SK-N-SH (cell line): ENCODE results near the gene FN3K. TPM values are rescaled to one million over a fixed set of nuclear protein-coding genes. Genes with fewer than 3 reads are reported as not detected.

Experiments
- CTCF ChIA-PET: fragments of 300-600, 350-600 bp; formaldehyde crosslinking; extraction: SDS; loops from one replicate; lab custom pipeline; 2021; lab: Yijun Ruan, JAX
- POLR2A ChIA-PET: fragments of 350-600 bp; sonication (Branson Sonifier 250); formaldehyde crosslinking; extraction: SDS; loops from one replicate; lab custom pipeline; 2020; ENCODE audit warnings: antibody characterized with exemption, inconsistent platforms; lab: Yijun Ruan, JAX
- DNase-seq: peaks from one replicate; pipeline ENCODE4 v3.0.0; 2012
- H2AFZ ChIP-seq: fragments of 200-600 bp; sonication (generic); 2 replicates; pipeline ENCODE4 v1.8.1; 2016; ENCODE audit warnings: antibody characterized with exemption, mild to moderate bottlenecking, low read depth
- H3F3A ChIP-seq: fragments of 200-600 bp; sonication (generic); replicated peaks from 2 replicates; pipeline ENCODE3; 2016; ENCODE audit warnings: antibody characterized with exemption, mild to moderate bottlenecking; ENCODE audit not compliant: insufficient read depth
- H3K27ac ChIP-seq, 2 experiments: fragments of 200-500 bp in 1 of 2; fragments of 200-600 bp in 1 of 2; sonication (Bioruptor generic) in 1 of 2; sonication (generic), shearing (Covaris generic) in 1 of 2; 2 replicates each; pipeline versions ENCODE4 v1.5.1 to v1.6.1; 2014 to 2016; ENCODE audit warnings: low read depth in 2 of 2, inconsistent platforms in 1 of 2, low read length in 1 of 2, mild to moderate bottlenecking in 1 of 2, mixed read lengths in 1 of 2
- H3K27me3 ChIP-seq: fragments of 200-600 bp; sonication (generic), shearing (Covaris generic); 2 replicates; pipeline ENCODE4 v1.6.1; 2016; ENCODE audit warnings: mixed run types; ENCODE audit not compliant: insufficient read depth
- H3K36me3 ChIP-seq, 2 experiments: fragments of 200-500 bp in 1 of 2; fragments of 200-600 bp in 1 of 2; sonication (Bioruptor generic) in 1 of 2; sonication (generic) in 1 of 2; replicated peaks in 1 of 2; 2 replicates each; pipeline versions ENCODE3 to v1.5.1; 2014 to 2016; ENCODE audit warnings: low read length in 1 of 2, mild to moderate bottlenecking in 1 of 2; ENCODE audit not compliant: insufficient read depth in 2 of 2, control insufficient read depth in 1 of 2
- H3K4me1 ChIP-seq, 2 experiments: fragments of 200-500 bp in 1 of 2; fragments of 200-600 bp in 1 of 2; sonication (Bioruptor generic) in 1 of 2; sonication (generic), shearing (Covaris generic) in 1 of 2; 2 replicates each; pipeline versions ENCODE4 v1.5.1 to v1.6.1; 2014 to 2016; ENCODE audit warnings: low read depth in 1 of 2, low read length in 1 of 2, mixed run types in 1 of 2; ENCODE audit not compliant: insufficient read depth in 2 of 2, control insufficient read depth in 1 of 2
- H3K4me2 ChIP-seq: fragments of 200-600 bp; sonication (generic), shearing (Covaris generic); 2 replicates; pipeline ENCODE4 v1.6.1; 2017; ENCODE audit warnings: mixed run types
- H3K4me3 ChIP-seq, 2 experiments: fragments of 200-500 bp in 1 of 2; fragments of 200-600 bp in 1 of 2; sonication (Bioruptor generic) in 1 of 2; sonication (generic), shearing (Covaris generic) in 1 of 2; 2 replicates each; pipeline versions ENCODE4 v1.5.1 to v1.8.1; 2014 to 2016; ENCODE audit warnings: low read depth in 2 of 2, inconsistent platforms in 1 of 2, low read length in 1 of 2, mild to moderate bottlenecking in 1 of 2, mixed read lengths in 1 of 2, moderate library complexity in 1 of 2
- H3K79me2 ChIP-seq: fragments of 200-600 bp; sonication (generic); 2 replicates; pipeline ENCODE4 v1.8.1; 2017; ENCODE audit warnings: mild to moderate bottlenecking; ENCODE audit not compliant: insufficient read depth
- H3K9ac ChIP-seq: fragments of 200-600 bp; sonication (generic); 2 replicates; pipeline ENCODE4 v1.6.1; 2017; ENCODE audit warnings: mixed run types
- H3K9me2 ChIP-seq: fragments of 200-600 bp; sonication (generic); 2 replicates; pipeline ENCODE4 v1.6.1; 2017; ENCODE audit warnings: mixed run types
- H3K9me3 ChIP-seq: fragments of 200-600 bp; sonication (generic); 2 replicates; pipeline ENCODE4 v1.6.1; 2017; ENCODE audit warnings: mixed run types, mild to moderate bottlenecking, moderate library complexity
- H4K20me1 ChIP-seq: fragments of 200-600 bp; sonication (generic); 2 replicates; pipeline ENCODE4 v1.6.1; 2017; ENCODE audit warnings: mild to moderate bottlenecking, mixed run types; ENCODE audit not compliant: insufficient read depth
- CHD2 ChIP-seq: fragments of 150-350 bp; IDR thresholded peaks from 2 replicates; pipeline ENCODE4 v1.6.1; 2018; ENCODE audit warnings: low read length; ENCODE audit not compliant: partially characterized antibody
- CTCF ChIP-seq: fragments of 200-600 bp; sonication (generic); IDR thresholded peaks from 2 replicates; pipeline ENCODE4 v1.6.1; 2017; ENCODE audit warnings: antibody characterized with exemption, mild to moderate bottlenecking, moderate library complexity
- FOXJ3 ChIP-seq: sonication (generic); formaldehyde crosslinking; IDR thresholded peaks from 2 replicates; pipeline ENCODE4 v1.5.1; 2020; ENCODE audit warnings: mild to moderate bottlenecking, missing genetic modification reagents
- GATA2 ChIP-seq: sonication (generic); formaldehyde crosslinking; IDR thresholded peaks from 2 replicates; pipeline ENCODE4 v1.5.0; 2020; ENCODE audit warnings: mild to moderate bottlenecking, missing genetic modification reagents
- IRF3 ChIP-seq: fragments of 150-350 bp; IDR thresholded peaks from 2 replicates; pipeline ENCODE4 v1.6.1; 2016; ENCODE audit warnings: mild to moderate bottlenecking, low read depth, low read length
- JUND ChIP-seq: IDR thresholded peaks from 2 replicates; pipeline ENCODE4 v1.4.0; 2012
- MAX ChIP-seq: IDR thresholded peaks from 2 replicates; pipeline ENCODE4 v1.4.0; 2012; ENCODE audit warnings: low read depth
- MEF2A ChIP-seq: IDR thresholded peaks from 2 replicates; pipeline ENCODE4 v1.4.0; 2012; ENCODE audit warnings: low read depth, borderline replicate concordance
- NFIC ChIP-seq: IDR thresholded peaks from 2 replicates; pipeline ENCODE4 v1.4.0; 2012; ENCODE audit warnings: borderline replicate concordance
- PBX3 ChIP-seq: IDR thresholded peaks from 2 replicates; pipeline ENCODE4; 2012
- POLR2AphosphoS5 ChIP-seq: IDR thresholded peaks from 2 replicates; pipeline ENCODE4 v1.6.1; 2012; ENCODE audit warnings: low read depth, low read length
- RAD21 ChIP-seq: IDR thresholded peaks from 2 replicates; pipeline ENCODE4 v1.6.1; 2012; ENCODE audit warnings: mild to moderate bottlenecking, low read length
- RXRA ChIP-seq: IDR thresholded peaks from 2 replicates; pipeline ENCODE4 v1.4.0; 2012; ENCODE audit warnings: low read depth, mild to moderate bottlenecking, borderline replicate concordance
- SIN3A ChIP-seq: IDR thresholded peaks from 2 replicates; pipeline ENCODE4 v1.6.1; 2012; ENCODE audit warnings: low read depth, mild to moderate bottlenecking, low read length, moderate library complexity, borderline replicate concordance
- SMC3 ChIP-seq: IDR thresholded peaks from 2 replicates; pipeline ENCODE4 v1.6.1; 2012; ENCODE audit warnings: low read depth, low read length, improper control_type of control experiment
- TEAD4 ChIP-seq: IDR thresholded peaks from 2 replicates; pipeline ENCODE4 v1.4.0; 2012; ENCODE audit warnings: mild to moderate bottlenecking, borderline replicate concordance; ENCODE audit not compliant: insufficient read depth
- USF2 ChIP-seq: fragments of 150-350 bp; IDR thresholded peaks from 2 replicates; pipeline ENCODE4 v1.6.1; 2017; ENCODE audit warnings: antibody characterized with exemption, low read length, low read depth, borderline replicate concordance
- YY1 ChIP-seq: IDR thresholded peaks from 2 replicates; pipeline ENCODE4 v1.4.0; 2012; ENCODE audit warnings: low read depth, mild to moderate bottlenecking
- ZBTB33 ChIP-seq: IDR thresholded peaks from 2 replicates; pipeline ENCODE4 v1.4.0; 2012; ENCODE audit warnings: low read depth, borderline replicate concordance
- WGBS: methylation state at CpG from one replicate; pipeline ENCODE4 v1.1.6; 2017; ENCODE audit warnings: low lambda C conversion rate; 5-methylcytosine and 5-hydroxymethylcytosine counted together
- polyA plus RNA-seq, 3 experiments: library from polyadenylated mRNA; depleted of rRNA; stranded (reverse); fragments of >200 nt; gene quantifications; 2 replicates each; pipeline ENCODE4 v1.2.3, GENCODE V29; 2012

FN3K gene
- polyA plus RNA-seq, 1 of the 3 experiments (the other 2 are of a cell fraction) = 9.9 TPM

- H3K36me3 ChIP-seq = peaks cover 0 to 8% of the 10 kb centered on the region in 2 experiments
- no peak overlapping the region for H3K27ac ChIP-seq
- H3K9me2 ChIP-seq = no peaks in the 10 kb centered on the region
- DNase-seq = no peak
- H3K4me2 ChIP-seq = no peak overlapping the region
- ChIA-PET CTCF (interaction anchor here (1.0 to 1.5 kb wide), 2 partner anchors 25 to 81 kb away, joined by 3 to 5 read pairs; no protein-coding TSS in a partner anchor), POLR2A (no interaction called here)
- TF ChIP-seq SIN3A (no peak), TEAD4 (no peak), MEF2A (no peak), MAX (no peak), USF2 (no peak), GATA2 (CRISPR knock-in tag) (no peak), YY1 (no peak), RXRA (no peak), JUND (no peak), POLR2AphosphoS5 (no peak), CHD2 (no peak), RAD21 (no peak), SMC3 (no peak), NFIC (no peak), FOXJ3 (CRISPR knock-in tag) (no peak)
- no peaks in the 10 kb centered on the region for H3F3A ChIP-seq
- WGBS = 95% methylated on average over 22 of the region's 22 CpGs
- H3K4me1 ChIP-seq = peaks cover 0 to 7% of the 10 kb centered on the region in 2 experiments; a peak in 1 of 4 replicates
- H3K9me3 ChIP-seq = no peaks in the 10 kb centered on the region; the same call in 1 of the 2 replicates
- H3K27me3 ChIP-seq = no peaks in the 10 kb centered on the region
- H4K20me1 ChIP-seq = no peaks in the 10 kb centered on the region
- 0 out of 2 replicates have a peak, but pooled peaks cover 4% of the 10 kb centered on the region for H3K79me2 ChIP-seq
- H2AFZ ChIP-seq = no peak overlapping the region
- no peak overlapping the region for H3K9ac ChIP-seq
- no peak overlapping the region for H3K4me3 ChIP-seq
Measured at GRCh38 chr17:82693168-82693867, 42.1 kb upstream of the FN3K start.

- no peaks in the 10 kb centered on the region for H4K20me1 ChIP-seq
- CTCF ChIA-PET = no interaction called here
- TF ChIP-seq PBX3 (no peak), TEAD4 (no peak), SMC3 (no peak), IRF3 (no peak), RAD21 (no peak), USF2 (no peak), ZBTB33 (no peak), CTCF (no peak)
Measured at GRCh38 chr17:82694647-82695046, 40.8 kb upstream of the FN3K start.

More at GRCh38 chr17:82694647-82695046, 40.8 kb upstream of the FN3K start:
- H3K36me3 ChIP-seq = peaks cover 0 to 8% of the 10 kb centered on the region in 2 experiments
- no peaks in the 10 kb centered on the region for H3K9me2 ChIP-seq
- H3K9ac ChIP-seq = no peak overlapping the region
- POLR2A ChIA-PET = no interaction called here
- 0 out of 2 replicates have a peak, but pooled peaks cover 4% of the 10 kb centered on the region for H3K79me2 ChIP-seq
- no peak overlapping the region for H3K27ac ChIP-seq
- no peak overlapping the region for H3K4me2 ChIP-seq
- no peak overlapping the region for H3K4me3 ChIP-seq
- H3K9me3 ChIP-seq = no peaks in the 10 kb centered on the region; the same call in 1 of the 2 replicates
- 15% methylated on average over 2 of the region's 2 CpGs for WGBS
- DNase-seq = no peak
- peaks cover 0 to 13% of the 10 kb centered on the region in 2 experiments; a peak in 1 of 4 replicates for H3K4me1 ChIP-seq
- H3F3A ChIP-seq = no peaks in the 10 kb centered on the region
- no peaks in the 10 kb centered on the region for H3K27me3 ChIP-seq
- no peak overlapping the region for H2AFZ ChIP-seq
